ENCODE data around the gene RGS9.

Gene RGS9

GRCh38 chr17:65246252-65246651, 109.1 kb downstream of the RGS9 start:
- DNase-seq (ENCODE audit: low read depth in 3 of 3, low spot score in 1 of 3) = no peak

- no peak for DNase-seq (ENCODE audit: low read depth in 3 of 3, low spot score in 1 of 3)
These were observed 112.6 kb downstream of the RGS9 start for GRCh38 chr17:65249774-65250173.

- DNase-seq (ENCODE audit: low read depth in 3 of 3, low spot score in 1 of 3) = no peak
These were observed 117.0 kb downstream of the RGS9 start for GRCh38 chr17:65254166-65254565.

GRCh38 chr17:65259281-65259680, 122.1 kb downstream of the RGS9 start:
- DNase-seq (ENCODE audit: low read depth in 3 of 3, low spot score in 1 of 3) = no peak

- no peak for DNase-seq (ENCODE audit: low read depth in 3 of 3, low spot score in 1 of 3)
These were observed 122.7 kb downstream of the RGS9 start for GRCh38 chr17:65259696-65260485.

GRCh38 chr17:65260626-65261025, 123.5 kb downstream of the RGS9 start:
- no peak for DNase-seq (ENCODE audit: low read depth in 3 of 3, low spot score in 1 of 3)

- DNase-seq (ENCODE audit: low read depth in 3 of 3, low spot score in 1 of 3) = no peak
These were observed 124.0 kb downstream of the RGS9 start for GRCh38 chr17:65261152-65261551.

- no peak for DNase-seq (ENCODE audit: low read depth in 3 of 3, low spot score in 1 of 3)
These were observed 124.8 kb downstream of the RGS9 start for GRCh38 chr17:65261682-65262636.

- no peak for DNase-seq (ENCODE audit: low read depth in 3 of 3, low spot score in 1 of 3)
These were observed 128.1 kb downstream of the RGS9 start for GRCh38 chr17:65265276-65265675.

- DNase-seq (ENCODE audit: low read depth in 3 of 3, low spot score in 1 of 3) = no peak
These were observed 131.7 kb downstream of the RGS9 start for GRCh38 chr17:65268832-65269231.

GRCh38 chr17:65270499-65271253, 133.5 kb downstream of the RGS9 start:
- DNase-seq (ENCODE audit: low read depth in 3 of 3, low spot score in 1 of 3) = no peak

- no peak for DNase-seq (ENCODE audit: low read depth in 3 of 3, low spot score in 1 of 3)
These were observed 134.1 kb downstream of the RGS9 start for GRCh38 chr17:65271296-65271695.
